Prostate gland (tissue), 2 donors: ENCODE measurements around the gene OSBPL1A. TPM values are rescaled to one million over a fixed set of nuclear protein-coding genes. Genes with fewer than 3 reads are reported as not detected.

Experiments
- DNase-seq: peaks from one replicate; pipeline ENCODE4 v3.0.0-alpha.2; 2019; ENCODE audit warnings: low spot score
- H3K27ac ChIP-seq, 2 donors: fragments of 200-600 bp; sonication (generic); 2 replicates each; pipeline ENCODE4 v1.5.1; 2017 to 2019
- H3K27me3 ChIP-seq: fragments of 200-600 bp; sonication (generic); replicated peaks from 2 replicates; pipeline ENCODE4 v1.5.1; 2019; ENCODE audit not compliant: insufficient read depth
- H3K36me3 ChIP-seq, 2 donors: fragments of 200-600 bp; sonication (generic); 1 replicate in 1 of 2; 2 replicates in 1 of 2; pipeline versions ENCODE4 v1.5.1 to v1.8.1; 2017 to 2019
- H3K4me1 ChIP-seq: fragments of 200-600 bp; sonication (generic); replicated peaks from 2 replicates; pipeline ENCODE4 v1.5.1; 2019
- H3K4me3 ChIP-seq, 2 donors: fragments of 200-600 bp; sonication (generic); 2 replicates each; pipeline ENCODE4 v1.5.1; 2017 to 2019
- H3K9me3 ChIP-seq: fragments of 200-600 bp; sonication (generic); 2 replicates; pipeline ENCODE4 v1.5.1; 2017
- POLR2A ChIP-seq: fragments of 450-650 bp; IDR thresholded peaks from one replicate; pipeline ENCODE4 v1.6.1; 2016; ENCODE audit warnings: antibody characterized with exemption, mild to moderate bottlenecking
- POLR2AphosphoS5 ChIP-seq: sonication (generic); formaldehyde crosslinking; IDR thresholded peaks from one replicate; pipeline ENCODE4 v1.6.1; 2017; ENCODE audit warnings: antibody characterized with exemption
- WGBS: methylation state at CpG from one replicate; pipeline ENCODE4 v1.1.5; 2018; 5-methylcytosine and 5-hydroxymethylcytosine counted together
- intact Hi-C: fragments of 100-400 bp; cut with DNase I; formaldehyde crosslinking; loops from one replicate; pipeline ENCODE4 v1.14.2; 2022
- total RNA-seq, 2 donors: library from RNA; depleted of rRNA; stranded (reverse); fragments of >200 nt; gene quantifications; one replicate each; pipeline ENCODE4 v1.1.0, GENCODE V29; 2016
- TF ChIP-seq, protein P1 (sequence below), 4 experiments: fragments of 200-600 bp in 2 of 4; fragments of 450-650 bp in 2 of 4; sonication (generic) in 2 of 4; IDR thresholded peaks; 1 replicate in 3 of 4; 2 replicates in 1 of 4; pipeline ENCODE4 v1.5.1; 2016 to 2019; ENCODE audit warnings: antibody characterized with exemption in 4 of 4, mild to moderate bottlenecking in 2 of 4, moderate library complexity in 2 of 4

OSBPL1A gene
- total RNA-seq, 2 donors from 2014 or later: 33.7 to 39.1 TPM

DNA sequence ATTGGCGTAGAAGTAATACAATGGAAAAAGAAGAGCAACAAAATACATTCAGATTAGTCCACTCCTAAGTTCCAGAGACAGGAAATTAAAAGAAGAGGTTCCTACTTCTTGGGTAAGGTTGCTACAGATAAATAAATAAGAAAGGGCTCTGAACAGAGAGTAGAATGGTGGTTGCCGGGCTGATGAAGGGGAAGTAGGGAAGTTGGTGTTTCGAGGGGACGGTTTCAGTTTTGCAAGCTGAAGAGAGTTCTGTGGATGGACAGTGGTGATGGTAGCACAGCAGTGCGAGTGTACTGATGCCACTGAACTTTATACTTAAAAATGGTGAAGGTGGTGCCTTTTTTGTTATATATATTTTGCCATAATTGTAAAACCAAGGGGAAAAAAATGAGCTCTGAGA lies 210.6 kb downstream of the OSBPL1A start:
- WGBS: 87% methylated on average over 5 of the region's 5 CpGs
- intact Hi-C loops: no loop called here
- DNase-seq: no peak
- H3K36me3 ChIP-seq: no peaks in the 10 kb centered on the region
- no peak overlapping the region for H3K27ac ChIP-seq
- H3K4me3 ChIP-seq: no peak overlapping the region
- H3K9me3 ChIP-seq: no peaks in the 10 kb centered on the region
- no peaks in the 10 kb centered on the region for H3K27me3 ChIP-seq
- no peak for TF ChIP-seq POLR2AphosphoS5
- TF ChIP-seq, protein P1, sequence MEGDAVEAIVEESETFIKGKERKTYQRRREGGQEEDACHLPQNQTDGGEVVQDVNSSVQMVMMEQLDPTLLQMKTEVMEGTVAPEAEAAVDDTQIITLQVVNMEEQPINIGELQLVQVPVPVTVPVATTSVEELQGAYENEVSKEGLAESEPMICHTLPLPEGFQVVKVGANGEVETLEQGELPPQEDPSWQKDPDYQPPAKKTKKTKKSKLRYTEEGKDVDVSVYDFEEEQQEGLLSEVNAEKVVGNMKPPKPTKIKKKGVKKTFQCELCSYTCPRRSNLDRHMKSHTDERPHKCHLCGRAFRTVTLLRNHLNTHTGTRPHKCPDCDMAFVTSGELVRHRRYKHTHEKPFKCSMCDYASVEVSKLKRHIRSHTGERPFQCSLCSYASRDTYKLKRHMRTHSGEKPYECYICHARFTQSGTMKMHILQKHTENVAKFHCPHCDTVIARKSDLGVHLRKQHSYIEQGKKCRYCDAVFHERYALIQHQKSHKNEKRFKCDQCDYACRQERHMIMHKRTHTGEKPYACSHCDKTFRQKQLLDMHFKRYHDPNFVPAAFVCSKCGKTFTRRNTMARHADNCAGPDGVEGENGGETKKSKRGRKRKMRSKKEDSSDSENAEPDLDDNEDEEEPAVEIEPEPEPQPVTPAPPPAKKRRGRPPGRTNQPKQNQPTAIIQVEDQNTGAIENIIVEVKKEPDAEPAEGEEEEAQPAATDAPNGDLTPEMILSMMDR (IDR thresholded peaks at IDR 0.05): no peak
- TF ChIP-seq POLR2A: no peak
- no peaks in the 10 kb centered on the region for H3K4me1 ChIP-seq

DNA sequence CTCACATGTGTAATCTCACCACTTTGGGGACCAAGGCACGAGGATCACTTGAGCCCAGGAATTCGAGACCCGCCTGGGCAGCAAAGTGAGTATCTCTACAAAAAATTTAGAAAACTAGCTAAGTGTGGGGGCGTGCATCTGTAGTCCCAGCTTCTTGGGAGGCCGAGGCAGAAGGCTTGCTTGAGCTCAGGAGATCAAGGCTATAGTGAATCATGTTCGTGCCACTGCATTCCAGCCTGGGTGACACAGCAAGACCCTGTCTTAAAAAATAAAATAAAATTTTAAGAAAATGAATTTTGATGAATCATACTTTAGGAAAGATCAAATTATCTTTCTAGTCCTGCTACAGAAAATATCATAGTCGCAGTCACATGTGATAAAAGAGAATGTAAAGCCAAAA lies 211.8 kb downstream of the OSBPL1A start:
- no peak for TF ChIP-seq POLR2A
- TF ChIP-seq POLR2AphosphoS5: no peak
- TF ChIP-seq, protein P1 (IDR thresholded peaks at IDR 0.05): no peak
- intact Hi-C loops: no loop called here
- H3K4me3 ChIP-seq: no peak overlapping the region
- H3K36me3 ChIP-seq: no peaks in the 10 kb centered on the region
- DNase-seq: no peak
- H3K9me3 ChIP-seq: no peaks in the 10 kb centered on the region
- 98% methylated on average over 7 of the region's 7 CpGs for WGBS
- no peak overlapping the region for H3K27ac ChIP-seq
- H3K4me1 ChIP-seq: no peaks in the 10 kb centered on the region
- H3K27me3 ChIP-seq: no peaks in the 10 kb centered on the region

DNA sequence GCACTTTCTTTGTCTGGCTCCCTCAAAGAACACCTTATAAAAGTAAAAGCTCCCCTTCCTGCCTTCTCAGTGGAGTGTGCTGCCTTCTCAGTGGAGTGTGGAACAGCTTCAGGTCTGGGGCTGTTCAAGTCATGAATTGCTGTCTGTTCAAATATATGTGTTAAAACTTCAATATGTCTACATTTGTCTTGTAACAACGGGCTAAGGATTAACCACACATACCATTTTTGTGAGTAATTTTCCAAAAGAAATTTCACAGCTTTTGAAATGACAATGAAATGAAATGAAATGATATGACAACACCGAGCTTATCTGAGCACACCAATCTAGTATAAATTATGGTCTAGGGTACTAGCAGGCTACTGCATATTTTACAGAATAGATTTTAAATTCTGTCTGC lies 215.8 kb downstream of the OSBPL1A start:
- Histone ChIP-seq H3K36me3 (no peaks in the 10 kb centered on the region), H3K4me1 (no peaks in the 10 kb centered on the region), H3K4me3 (no peak overlapping the region), H3K9me3 (no peaks in the 10 kb centered on the region), H3K27me3 (no peaks in the 10 kb centered on the region), H3K27ac (no peak overlapping the region)
- intact Hi-C loops: no loop called here
- no peak for DNase-seq
- WGBS: 59% methylated on average over 2 of the region's 2 CpGs
- TF ChIP-seq, protein P1 (IDR thresholded peaks at IDR 0.05): no peak
- TF ChIP-seq POLR2AphosphoS5: no peak
- no peak for TF ChIP-seq POLR2A

DNA sequence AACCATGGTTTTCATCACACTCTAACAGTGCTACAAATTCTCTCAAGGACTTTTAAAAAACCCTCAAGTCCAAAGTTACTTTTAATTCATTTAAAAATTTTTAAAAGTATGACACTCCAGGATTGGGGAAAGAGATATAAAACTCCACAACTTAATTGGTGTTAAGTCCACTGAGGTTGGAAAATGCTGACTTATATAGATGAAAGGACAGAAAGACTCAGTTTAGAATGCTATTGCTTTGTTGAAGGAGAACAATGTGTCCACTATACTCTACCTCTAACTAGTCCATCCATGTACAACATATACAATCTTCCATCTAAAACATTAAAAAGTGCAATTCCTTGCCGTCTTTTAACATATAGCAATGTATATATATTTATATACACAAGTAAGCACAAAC lies 217.6 kb downstream of the OSBPL1A start:
- intact Hi-C loops: no loop called here
- 93% methylated on average over 1 of the region's 1 CpG for WGBS
- no peak for DNase-seq

More for the DNA sequence above, 217.6 kb downstream of the OSBPL1A start:
- TF ChIP-seq, protein P1 (IDR thresholded peaks at IDR 0.05): no peak
- TF ChIP-seq POLR2A (no peak), POLR2AphosphoS5 (no peak)
- Histone ChIP-seq H3K4me3 (no peak overlapping the region), H3K27me3 (no peaks in the 10 kb centered on the region), H3K27ac (no peak overlapping the region), H3K36me3 (no peaks in the 10 kb centered on the region), H3K4me1 (no peaks in the 10 kb centered on the region), H3K9me3 (no peaks in the 10 kb centered on the region)
